Stimulated activated naive B cell treated with anti-CD40 and anti-IgM and Interleukin-4, amounts not matched to agents 10 μg/mL and 1 μg/mL and 100 μg/mL, for 72 hours (primary cell): ENCODE data around the gene GJA3.

Source experiments
- ATAC-seq, 2 donors: fragments of 150-1000 bp; cut with Tn5 transposase; replicated peaks; 2 replicates each; pipeline ENCODE4 v1.10.0; 2021; ENCODE audit warnings: moderate library complexity in 1 of 2
- DNase-seq: peaks from one replicate; pipeline ENCODE4 v3.0.0; 2021
- H3K27ac Mint-ChIP-seq: one replicate; pipeline ENCODE4 v1.8.0; 2022; ENCODE audit warnings: mild to moderate bottlenecking, mixed read lengths
- H3K27me3 Mint-ChIP-seq, 2 donors: one replicate each; pipeline ENCODE4 v1.8.0; 2022; ENCODE audit warnings: mixed read lengths in 2 of 2
- H3K36me3 Mint-ChIP-seq, 2 donors: one replicate each; pipeline ENCODE4 v1.8.0; 2022; ENCODE audit warnings: mixed read lengths in 2 of 2, mild to moderate bottlenecking in 1 of 2
- H3K4me1 Mint-ChIP-seq, 2 donors: one replicate each; pipeline ENCODE4 v1.8.0; 2022; ENCODE audit warnings: mixed read lengths in 2 of 2, mild to moderate bottlenecking in 1 of 2
- H3K4me3 Mint-ChIP-seq, 2 donors: one replicate each; pipeline ENCODE4 v1.8.0; 2022; ENCODE audit warnings: mild to moderate bottlenecking in 2 of 2, mixed read lengths in 2 of 2, moderate library complexity in 1 of 2
- H3K9me3 Mint-ChIP-seq, 2 donors: one replicate each; pipeline ENCODE4 v1.8.0; 2022; ENCODE audit warnings: mixed read lengths in 2 of 2, mild to moderate bottlenecking in 1 of 2

GJA3 gene

GRCh38 chr13:20119960-20120359, 40.9 kb downstream of the GJA3 start:
- Mint-ChIP-seq H3K27me3 (peaks cover 23 to 45% of the 10 kb centered on the region in 2 donors), H3K4me1 (peaks cover 10 to 22% of the 10 kb centered on the region in 2 donors), H3K9me3 (peaks cover 0 to 2% of the 10 kb centered on the region in 2 donors), H3K27ac (no peak overlapping the region), H3K36me3 (no peaks in the 10 kb centered on the region), H3K4me3 (peak overlapping the region; percentile 48 to 85)
- ATAC-seq (no peak), DNase-seq (no peak)

DNA sequence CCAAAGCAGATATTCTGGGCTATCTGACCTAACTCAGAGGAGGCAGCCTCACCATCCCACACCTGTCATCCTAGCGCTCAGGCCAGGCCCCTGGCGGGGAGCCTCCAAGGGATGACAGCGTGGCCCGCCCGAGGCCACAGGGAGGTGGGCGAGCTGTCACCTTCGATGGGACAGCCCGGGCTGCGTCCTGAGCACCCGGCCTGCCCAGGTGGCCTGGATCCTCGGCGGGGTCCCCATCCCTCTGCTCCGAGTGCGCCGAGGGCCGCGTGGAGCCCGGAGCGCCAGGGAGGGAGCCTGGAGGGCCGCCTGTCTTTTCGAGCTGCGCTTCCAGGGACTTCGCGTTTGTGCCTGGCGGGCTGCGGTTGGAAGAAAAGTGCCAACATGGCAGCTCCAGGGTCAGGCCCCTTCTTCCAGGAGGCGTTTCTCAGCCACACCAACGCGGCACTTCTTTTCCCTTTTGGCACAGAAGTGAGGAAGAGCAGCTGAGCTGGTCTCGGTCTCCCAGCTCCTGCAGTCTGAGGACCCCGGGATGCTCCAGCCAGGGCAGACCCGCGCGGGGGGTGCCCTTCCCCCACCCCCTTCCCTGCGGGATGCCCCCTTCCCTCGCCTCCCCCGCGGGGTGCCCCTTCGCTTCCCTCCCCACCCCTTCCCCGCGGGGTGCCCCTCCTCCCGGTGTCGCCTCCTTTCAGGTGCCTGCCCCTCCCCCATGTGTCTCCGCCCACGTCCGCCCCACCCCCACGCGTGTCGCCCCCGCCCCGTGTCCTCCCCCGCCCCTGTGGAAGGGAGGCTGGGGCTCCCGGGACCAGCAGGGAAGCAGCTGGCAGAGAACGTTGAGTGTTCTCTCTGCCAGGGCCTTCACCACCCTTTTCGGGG, 42.3 kb downstream of the GJA3 start:
- Mint-ChIP-seq H3K27ac (no peak overlapping the region), H3K4me1 (peaks cover 7 to 22% of the 10 kb centered on the region in 2 donors), H3K9me3 (peaks cover 0 to 2% of the 10 kb centered on the region in 2 donors), H3K27me3 (peaks cover 15 to 37% of the 10 kb centered on the region in 2 donors), H3K36me3 (no peaks in the 10 kb centered on the region), H3K4me3 (peak overlapping the region; percentile 81 to 85)
- no peak for DNase-seq
- ATAC-seq: peak; percentile 11 to 68

- H3K27me3 Mint-ChIP-seq: peaks cover 10 to 39% of the 10 kb centered on the region in 2 donors
- peaks cover 7 to 20% of the 10 kb centered on the region in 2 donors for H3K4me1 Mint-ChIP-seq
- H3K36me3 Mint-ChIP-seq: no peaks in the 10 kb centered on the region
- ATAC-seq (no peak), DNase-seq (no peak)
- H3K9me3 Mint-ChIP-seq: peaks cover 0 to 2% of the 10 kb centered on the region in 2 donors
- no peak overlapping the region for H3K4me3 Mint-ChIP-seq
- no peak overlapping the region for H3K27ac Mint-ChIP-seq
These were observed 44.6 kb downstream of the GJA3 start for GRCh38 chr13:20116213-20116612.

GRCh38 chr13:20114066-20114610, 46.7 kb downstream of the GJA3 start:
- Mint-ChIP-seq H3K36me3 (no peaks in the 10 kb centered on the region), H3K4me3 (no peak overlapping the region)

GRCh38 chr13:20109037-20109436, 51.8 kb downstream of the GJA3 start:
- H3K9me3 Mint-ChIP-seq: no peaks in the 10 kb centered on the region
- DNase-seq (no peak), ATAC-seq (no peak)
- no peaks in the 10 kb centered on the region for H3K36me3 Mint-ChIP-seq
- no peak overlapping the region for H3K4me3 Mint-ChIP-seq
- H3K4me1 Mint-ChIP-seq: no peaks in the 10 kb centered on the region
- H3K27ac Mint-ChIP-seq: no peak overlapping the region
- H3K27me3 Mint-ChIP-seq: peaks cover 19 to 50% of the 10 kb centered on the region in 2 donors

More at GRCh38 chr13:20114066-20114610, 46.7 kb downstream of the GJA3 start:
- H3K27me3 Mint-ChIP-seq: peaks cover 12 to 33% of the 10 kb centered on the region in 2 donors
- H3K9me3 Mint-ChIP-seq: peaks cover 0 to 2% of the 10 kb centered on the region in 2 donors
- ATAC-seq (no peak), DNase-seq (no peak)
- H3K27ac Mint-ChIP-seq: no peak overlapping the region
- H3K4me1 Mint-ChIP-seq: peaks cover 3% of the 10 kb centered on the region in 2 donors

DNA sequence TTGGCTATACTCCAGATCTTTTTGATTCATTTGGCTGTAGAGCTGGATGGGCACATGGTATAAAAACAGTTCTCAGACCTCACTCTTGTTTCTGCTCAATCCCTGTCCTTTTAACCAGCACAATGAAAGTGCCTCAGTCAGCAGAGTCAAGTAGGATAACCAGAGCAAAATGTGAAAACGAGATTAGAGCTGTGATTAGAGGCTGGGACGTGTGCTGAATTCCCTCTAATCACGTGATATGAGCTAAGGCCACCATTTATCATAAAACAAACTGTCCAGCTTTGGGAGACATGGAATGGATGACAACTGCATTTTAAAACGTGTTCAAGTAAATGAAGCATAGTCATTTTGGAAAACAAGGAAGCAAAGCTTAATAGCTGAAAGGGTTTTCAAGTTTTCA, 54.1 kb downstream of the GJA3 start:
- Mint-ChIP-seq H3K4me1 (no peaks in the 10 kb centered on the region), H3K4me3 (no peak overlapping the region)

GRCh38 chr13:20105161-20105689, 55.6 kb downstream of the GJA3 start:
- H3K9me3 Mint-ChIP-seq: no peaks in the 10 kb centered on the region
- peaks cover 38 to 57% of the 10 kb centered on the region in 2 donors for H3K27me3 Mint-ChIP-seq
- ATAC-seq: no peak
- H3K27ac Mint-ChIP-seq: no peak overlapping the region
- no peaks in the 10 kb centered on the region for H3K36me3 Mint-ChIP-seq
- H3K4me1 Mint-ChIP-seq: no peaks in the 10 kb centered on the region
- DNase-seq: no peak
- H3K4me3 Mint-ChIP-seq: no peak overlapping the region

More for the DNA sequence above, 54.1 kb downstream of the GJA3 start:
- Mint-ChIP-seq H3K27me3 (peaks cover 32 to 53% of the 10 kb centered on the region in 2 donors), H3K36me3 (no peaks in the 10 kb centered on the region), H3K9me3 (no peaks in the 10 kb centered on the region), H3K27ac (no peak overlapping the region)
- ATAC-seq (no peak), DNase-seq (no peak)

- Mint-ChIP-seq H3K27ac (no peak overlapping the region), H3K27me3 (peaks cover 55 to 67% of the 10 kb centered on the region in 2 donors), H3K36me3 (no peaks in the 10 kb centered on the region), H3K4me3 (no peak overlapping the region), H3K9me3 (no peaks in the 10 kb centered on the region), H3K4me1 (no peaks in the 10 kb centered on the region)
- DNase-seq: no peak
- no peak for ATAC-seq
These were observed 58.2 kb downstream of the GJA3 start for GRCh38 chr13:20102525-20103180.

DNA sequence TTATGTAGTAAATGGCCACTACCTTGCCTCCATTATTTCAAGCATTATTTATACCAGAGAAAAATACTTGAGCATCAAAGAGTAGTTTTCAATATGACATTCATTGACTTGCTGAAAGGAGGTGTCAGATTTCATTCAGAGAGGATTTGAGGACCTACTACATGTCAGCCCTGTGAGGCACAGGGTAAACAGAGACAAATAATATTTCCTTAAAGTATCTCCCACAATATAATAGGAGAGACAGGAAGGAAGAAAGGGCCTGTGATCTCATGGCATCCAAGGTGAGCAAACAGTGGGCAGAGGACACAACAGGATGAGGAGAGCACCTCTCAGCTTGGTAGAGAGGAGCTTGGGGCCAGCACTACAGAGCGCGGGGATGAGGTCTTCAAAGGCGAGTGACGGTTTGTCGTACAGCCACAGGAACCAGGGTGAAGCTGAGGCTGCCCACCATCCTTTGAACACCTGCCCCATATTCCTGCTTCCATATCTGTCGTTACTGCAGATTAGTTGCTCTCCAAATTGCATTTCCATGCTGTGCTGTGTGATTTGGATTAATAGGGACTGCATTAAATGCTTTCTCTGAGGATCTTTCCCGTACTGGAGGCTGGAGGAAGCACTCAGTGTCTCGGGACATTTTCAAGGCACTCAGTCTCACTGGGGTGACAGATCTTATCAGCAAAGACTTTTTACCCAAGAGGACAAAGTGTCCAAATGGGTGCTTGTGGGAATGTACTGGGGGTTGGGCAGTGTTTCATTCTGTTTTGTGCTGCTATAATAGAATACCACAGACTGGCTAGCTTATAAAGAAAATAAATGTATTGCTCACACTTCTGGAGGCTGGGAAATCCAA, 59.2 kb downstream of the GJA3 start:
- no peak overlapping the region for H3K4me3 Mint-ChIP-seq
- H3K9me3 Mint-ChIP-seq: no peaks in the 10 kb centered on the region
- H3K4me1 Mint-ChIP-seq: no peaks in the 10 kb centered on the region
- DNase-seq: no peak
- H3K36me3 Mint-ChIP-seq: no peaks in the 10 kb centered on the region
- no peak overlapping the region for H3K27ac Mint-ChIP-seq
- peaks cover 55 to 67% of the 10 kb centered on the region in 2 donors for H3K27me3 Mint-ChIP-seq
- no peak for ATAC-seq

DNA sequence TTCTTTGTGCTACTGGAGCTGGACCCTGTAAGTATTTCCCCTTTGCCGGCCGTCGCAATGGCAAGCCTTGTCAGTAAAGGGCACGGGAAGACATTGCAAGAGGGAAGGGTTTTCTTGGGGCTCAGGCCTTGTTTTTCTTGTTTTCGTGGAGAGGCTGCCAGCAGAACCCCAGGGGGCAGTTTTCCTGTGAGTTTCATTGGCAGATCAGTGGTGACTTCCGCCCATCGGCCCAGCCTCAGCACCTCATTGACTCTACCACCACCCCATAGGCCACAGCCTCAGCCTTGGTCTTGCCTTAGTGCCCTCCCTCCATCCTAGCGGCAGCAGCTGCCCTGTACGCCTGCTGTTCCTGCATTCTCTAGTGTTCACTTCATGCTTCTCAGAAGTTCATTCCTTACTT, 61.5 kb downstream of the GJA3 start:
- Mint-ChIP-seq H3K27ac (no peak overlapping the region), H3K36me3 (no peaks in the 10 kb centered on the region), H3K9me3 (no peaks in the 10 kb centered on the region), H3K4me3 (no peak overlapping the region), H3K4me1 (no peaks in the 10 kb centered on the region), H3K27me3 (peaks cover 46 to 58% of the 10 kb centered on the region in 2 donors)
- ATAC-seq (no peak), DNase-seq (no peak)

DNA sequence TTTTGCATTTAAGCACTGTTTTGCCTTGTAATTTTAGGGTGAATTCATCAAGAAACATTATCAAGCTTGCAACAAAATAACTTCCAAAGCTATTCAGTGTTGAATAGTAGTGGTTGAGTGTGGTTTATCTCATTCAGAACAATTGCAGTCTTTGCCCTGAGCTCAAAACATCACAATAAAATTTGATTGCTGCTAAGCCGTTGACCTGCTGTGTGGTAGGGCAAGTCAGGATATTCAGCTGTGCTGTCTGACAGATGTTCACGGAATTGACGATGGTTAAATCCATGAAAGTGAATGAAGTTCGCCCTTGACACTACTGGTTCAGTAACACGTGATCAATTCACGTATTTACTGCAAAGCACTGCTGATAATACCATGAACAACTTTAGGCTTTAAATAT, 66.9 kb downstream of the GJA3 start:
- Mint-ChIP-seq H3K27ac (no peak overlapping the region), H3K27me3 (peaks cover 10 to 20% of the 10 kb centered on the region in 2 donors), H3K4me3 (no peak overlapping the region), H3K4me1 (no peaks in the 10 kb centered on the region), H3K36me3 (no peaks in the 10 kb centered on the region), H3K9me3 (no peaks in the 10 kb centered on the region)
- no peak for ATAC-seq
- DNase-seq: no peak

GRCh38 chr13:20090349-20090748, 70.5 kb downstream of the GJA3 start:
- Mint-ChIP-seq H3K27me3 (no peaks in the 10 kb centered on the region), H3K4me3 (no peak overlapping the region), H3K4me1 (no peaks in the 10 kb centered on the region), H3K9me3 (no peaks in the 10 kb centered on the region), H3K36me3 (peaks cover 9% of the 10 kb centered on the region in 2 donors), H3K27ac (no peak overlapping the region)
- ATAC-seq (no peak), DNase-seq (no peak)
